GM18519 (cell line): ENCODE measurements around the gene NABP2.
"Not testable (repeated sequence)": the region's sequence is repeated elsewhere in the genome, so short reads cannot be mapped to it uniquely, and the experiment has no call there.

ENCODE experiments used
- ATAC-seq: cut with Tn5 transposase; IDR thresholded peaks from one replicate; pipeline ENCODE4 v1.9.1; 2021; ENCODE audit warnings: mild to moderate bottlenecking, moderate library complexity; ENCODE audit not compliant: unreplicated experiment, low FRiP score

NABP2 gene

GRCh38 chr12:56266693-56267442, 42.7 kb downstream of the NABP2 start, which contains the start of gene COQ10A:
Gene COQ10A, plus strand, starts transcription at chr12:56266942. Its CDS starts 177 bp downstream, at chr12:56267119.
- peak; percentile 69 for ATAC-seq

- no peak for ATAC-seq
These were observed 43.4 kb downstream of the NABP2 start for GRCh38 chr12:56267443-56268071.

GRCh38 chr12:56271031-56271430, 46.9 kb downstream of the NABP2 start:
- no peak for ATAC-seq

GRCh38 chr12:56272468-56272867, 48.3 kb downstream of the NABP2 start:
- not testable (repeated sequence) for ATAC-seq

- no peak for ATAC-seq
These were observed 50.2 kb downstream of the NABP2 start for GRCh38 chr12:56274299-56274698.

DNA sequence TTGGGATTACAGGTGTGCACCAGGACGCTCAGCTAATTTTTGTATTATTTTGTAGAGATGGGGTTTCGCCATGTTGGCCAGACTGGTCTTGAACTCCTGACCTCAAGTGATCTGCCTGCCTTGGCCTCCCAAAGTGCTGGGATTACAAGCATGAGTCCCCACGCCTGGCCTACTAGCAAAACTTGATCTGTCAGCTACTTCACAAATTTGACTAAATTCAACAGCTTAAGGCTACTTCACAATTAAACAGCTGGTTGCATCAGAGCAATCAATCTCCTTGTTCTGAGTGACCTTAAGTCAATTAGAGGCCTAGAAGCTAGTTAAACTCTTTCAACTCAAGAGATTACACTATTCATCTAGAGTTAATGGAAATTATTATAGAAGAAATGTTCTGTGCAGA, 54.8 kb downstream of the NABP2 start:
- ATAC-seq, result no peak
